ENCODE results near the gene CDH4. TPM values are rescaled to one million over a fixed set of nuclear protein-coding genes. Genes with fewer than 3 reads are reported as not detected.

CDH4 gene
- total RNA-seq, 1 experiment from 2014 or later = not detected

DNA sequence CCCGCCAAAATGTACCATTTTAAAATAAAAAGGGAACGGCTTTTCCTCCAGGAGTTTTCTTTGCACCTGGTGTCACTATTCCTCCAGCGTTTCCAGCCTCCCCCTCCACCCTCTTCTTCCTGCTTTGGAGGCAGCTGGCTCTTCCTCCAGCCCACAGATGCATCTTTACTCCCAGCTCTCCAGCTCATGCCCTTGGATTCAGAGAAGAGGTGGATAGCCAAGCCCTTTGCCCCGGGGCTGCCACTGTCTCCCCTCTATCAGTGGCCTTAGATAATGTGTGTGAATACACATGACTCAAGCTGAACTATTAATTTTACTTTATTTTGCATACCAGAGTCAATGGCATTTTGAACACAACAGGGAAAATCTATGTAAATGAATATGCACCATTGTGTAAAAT, 15.3 kb upstream of the CDH4 start:
- BruUV-seq (replicated peaks) = no TSS peak
- ChIA-PET CTCF (no interaction called here), POLR2A (no interaction called here)
- TF ChIP-seq POLR2AphosphoS5 (IDR thresholded peaks at IDR 0.05; ENCODE audit: low read depth, low read length) (no peak), TCF7L2 (IDR thresholded peaks at IDR 0.05; ENCODE audit: low read depth, low read length) (no peak), SIN3A (IDR thresholded peaks at IDR 0.05; ENCODE audit: borderline replicate concordance, insufficient read depth, low read depth, low read length) (no peak), REST (IDR thresholded peaks at IDR 0.05; ENCODE audit: insufficient read depth in 1 of 2, low read depth in 2 of 2, low read length in 1 of 2) (no peak), CTCF (IDR thresholded peaks at IDR 0.05) (no peak)
- H3K9me3 ChIP-seq (ENCODE audit: control insufficient read depth, insufficient read depth, low read depth, low read length) = no peaks in the 10 kb centered on the region
- H3K36me3 ChIP-seq (ENCODE audit: control insufficient read depth, insufficient read depth, low read length) = no peaks in the 10 kb centered on the region
- no peaks in the 10 kb centered on the region for H3K27me3 ChIP-seq (ENCODE audit: control insufficient read depth, insufficient read depth, low read length)
- no peak for DNase-seq (ENCODE audit: low read depth, low spot score)
- ATAC-seq = no peak
- no peak overlapping the region for H3K4me3 ChIP-seq (ENCODE audit: low read depth in 2 of 2, low read length in 2 of 2)
- in situ Hi-C loops (cut with HindIII; ENCODE audit: low pct_unique_long_range_greater_than_20kb, low sequenced_read_pairs) = no loop called here
- intact Hi-C loops (cut with micrococcal nuclease; ENCODE audit: unreplicated experiment) = no loop called here
- no peaks in the 10 kb centered on the region for H3K4me1 ChIP-seq (ENCODE audit: control insufficient read depth, insufficient read depth, low read length)
- no peak overlapping the region for H3K27ac ChIP-seq (ENCODE audit: low read length)

- no peak for TF ChIP-seq POLR2AphosphoS5 (IDR thresholded peaks at IDR 0.05; ENCODE audit: low read depth, low read length)
- no peak for TF ChIP-seq REST (IDR thresholded peaks at IDR 0.05; ENCODE audit: insufficient read depth in 1 of 2, low read depth in 2 of 2, low read length in 1 of 2)
- no peak for TF ChIP-seq SIN3A (IDR thresholded peaks at IDR 0.05; ENCODE audit: borderline replicate concordance, insufficient read depth, low read depth, low read length)
- no peak for TF ChIP-seq CTCF (IDR thresholded peaks at IDR 0.05)
- no peak for TF ChIP-seq TCF7L2 (IDR thresholded peaks at IDR 0.05; ENCODE audit: low read depth, low read length)
- BruUV-seq (replicated peaks) = no TSS peak
- no peaks in the 10 kb centered on the region for H3K36me3 ChIP-seq (ENCODE audit: control insufficient read depth, insufficient read depth, low read length)
- intact Hi-C loops (cut with micrococcal nuclease; ENCODE audit: unreplicated experiment) (no loop called here), in situ Hi-C loops (cut with HindIII; ENCODE audit: low pct_unique_long_range_greater_than_20kb, low sequenced_read_pairs) (no loop called here)
- POLR2A ChIA-PET = interaction anchor here (0.6 kb wide), 1 partner anchor 691 kb away, joined by 3 read pairs; no protein-coding TSS in a partner anchor
- H3K27ac ChIP-seq (ENCODE audit: low read length) = no peak overlapping the region
- no peak for DNase-seq (ENCODE audit: low read depth, low spot score)
- CTCF ChIA-PET = no interaction called here
- H3K27me3 ChIP-seq (ENCODE audit: control insufficient read depth, insufficient read depth, low read length) = no peaks in the 10 kb centered on the region
- H3K4me3 ChIP-seq (ENCODE audit: low read depth in 2 of 2, low read length in 2 of 2) = no peak overlapping the region
- H3K9me3 ChIP-seq (ENCODE audit: control insufficient read depth, insufficient read depth, low read depth, low read length) = no peaks in the 10 kb centered on the region
- no peaks in the 10 kb centered on the region for H3K4me1 ChIP-seq (ENCODE audit: control insufficient read depth, insufficient read depth, low read length)
- ATAC-seq = no peak
Observed at GRCh38 chr20:61238813-61239212, 13.2 kb upstream of the CDH4 start.
